GM21576 (cell line): ENCODE results near the gene UBE3B.

ENCODE experiments used
- ATAC-seq: cut with Tn5 transposase; IDR thresholded peaks from one replicate; pipeline ENCODE4 v1.9.1; 2021; ENCODE audit warnings: mild to moderate bottlenecking, moderate library complexity; ENCODE audit not compliant: unreplicated experiment

The UBE3B gene

DNA sequence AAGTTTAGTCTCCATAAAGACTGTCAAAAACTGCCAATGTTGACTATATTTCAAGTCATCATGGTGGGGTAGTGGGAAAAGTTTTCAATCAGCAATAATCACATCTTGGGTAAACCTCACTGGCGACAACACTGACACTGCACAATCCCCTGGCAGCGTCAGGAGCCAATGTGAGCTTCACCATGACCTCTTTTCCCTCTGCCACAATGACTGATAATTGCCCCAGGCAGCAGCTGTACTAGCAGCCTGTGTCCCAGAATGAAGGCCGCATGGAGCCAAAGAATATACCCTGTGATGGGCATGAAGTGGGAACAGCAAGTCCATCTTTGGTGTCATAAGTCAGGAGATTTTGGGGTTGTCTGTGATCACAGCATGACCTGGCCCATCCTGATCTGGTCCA is 90.5 kb downstream of the UBE3B start:
- no peak for ATAC-seq

GRCh38 chr12:109568486-109568885 is 91.1 kb downstream of the UBE3B start:
- no peak for ATAC-seq

- no peak for ATAC-seq
Observed at GRCh38 chr12:109571773-109572505, 94.5 kb downstream of the UBE3B start.

DNA sequence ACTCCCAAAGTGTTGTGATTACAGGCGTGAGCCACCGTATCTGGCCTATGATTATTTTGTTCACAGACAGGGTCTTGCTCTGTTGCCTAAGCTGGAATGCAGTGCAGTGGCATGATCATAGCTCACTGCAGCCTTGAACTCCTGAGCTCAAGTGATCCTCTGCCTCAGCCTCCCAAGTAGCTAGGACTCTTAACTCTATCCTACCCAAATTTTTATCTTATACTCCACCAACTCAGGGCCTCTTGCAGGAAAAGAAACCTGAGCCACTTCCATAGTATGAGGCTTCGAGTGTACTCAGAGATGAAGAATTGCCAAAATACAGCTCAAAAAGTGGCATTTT is 95.0 kb downstream of the UBE3B start:
- ATAC-seq = no peak

GRCh38 chr12:109573029-109573913 is 95.8 kb downstream of the UBE3B start, which contains the start of the genes MMAB and MVK:
Gene MMAB (minus strand): TSS chr12:109573504. CDS start chr12:109573480, 24 bp downstream.
Gene MVK (plus strand): TSS chr12:109573794. CDS start chr12:109574823, 1,029 bp downstream.
- peak; percentile 94 for ATAC-seq

DNA sequence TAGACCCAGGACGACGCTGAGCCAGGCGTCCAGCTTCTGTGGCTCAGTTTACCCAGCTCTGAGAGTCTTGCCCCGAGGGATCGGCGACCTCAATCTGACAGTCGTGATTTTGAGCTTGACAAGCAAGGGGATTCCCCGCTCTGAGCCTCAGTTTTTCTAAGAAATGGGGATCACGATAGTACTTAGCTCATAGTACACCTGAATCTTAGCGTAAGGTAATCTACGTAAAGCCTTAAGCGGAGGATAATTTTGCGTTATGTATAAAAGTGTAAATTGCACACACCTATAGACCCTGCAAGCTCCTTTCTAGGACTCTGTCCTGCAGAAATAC is 96.4 kb downstream of the UBE3B start:
- ATAC-seq = peak; percentile 16

- no peak for ATAC-seq
Observed at GRCh38 chr12:109575683-109576082, 98.2 kb downstream of the UBE3B start.

GRCh38 chr12:109577311-109577710 is 99.9 kb downstream of the UBE3B start:
- no peak for ATAC-seq

DNA sequence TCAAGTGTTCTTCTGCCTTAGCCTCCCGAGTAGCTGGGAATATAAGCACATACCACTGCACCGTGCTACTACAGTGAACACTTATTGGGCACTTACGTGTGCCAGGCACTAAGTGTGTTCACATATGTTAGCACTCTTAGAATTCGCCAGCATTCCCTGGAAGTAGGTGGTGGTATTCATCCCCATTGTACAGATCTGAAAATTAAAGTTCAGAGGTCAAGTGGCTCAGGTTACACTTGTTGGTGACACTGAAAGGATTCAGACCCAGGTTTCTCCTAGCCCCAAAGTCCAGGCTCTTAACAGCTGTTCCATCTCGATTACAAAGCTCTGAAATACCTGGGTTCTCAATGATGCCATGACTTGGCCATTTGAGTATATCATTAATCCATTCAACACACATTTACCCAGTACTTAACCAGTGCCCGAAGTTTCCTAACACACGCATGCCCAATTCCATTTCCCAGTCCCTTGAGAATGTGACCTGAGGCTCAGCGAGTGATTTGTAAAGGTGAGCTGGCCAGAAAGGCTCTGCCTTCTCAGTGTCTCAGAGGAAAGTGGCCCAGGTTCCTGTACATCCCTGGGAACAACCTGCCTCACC is 101.0 kb downstream of the UBE3B start:
- no peak for ATAC-seq

- no peak for ATAC-seq
Observed at GRCh38 chr12:109579639-109580038, 102.2 kb downstream of the UBE3B start.

DNA sequence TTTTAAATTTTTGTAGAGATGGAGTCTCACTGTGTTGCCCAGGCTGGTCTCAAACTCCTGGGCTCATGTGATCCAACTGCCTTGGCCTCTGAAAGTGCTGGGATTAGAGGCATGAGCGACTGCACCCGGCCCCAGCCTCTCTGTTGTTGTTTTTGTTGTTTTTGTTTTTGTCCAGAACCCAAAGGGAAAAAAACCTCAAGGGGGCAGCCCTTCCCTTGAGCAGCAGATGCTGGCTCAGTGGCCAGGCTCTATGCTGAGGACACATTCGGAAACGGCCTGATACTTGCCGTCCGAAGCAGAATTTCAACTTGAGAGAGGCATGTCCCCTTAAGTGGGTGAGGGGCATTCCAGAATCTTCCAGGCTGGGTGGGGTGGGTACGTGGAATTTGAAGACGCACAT is 102.8 kb downstream of the UBE3B start:
- ATAC-seq = no peak

DNA sequence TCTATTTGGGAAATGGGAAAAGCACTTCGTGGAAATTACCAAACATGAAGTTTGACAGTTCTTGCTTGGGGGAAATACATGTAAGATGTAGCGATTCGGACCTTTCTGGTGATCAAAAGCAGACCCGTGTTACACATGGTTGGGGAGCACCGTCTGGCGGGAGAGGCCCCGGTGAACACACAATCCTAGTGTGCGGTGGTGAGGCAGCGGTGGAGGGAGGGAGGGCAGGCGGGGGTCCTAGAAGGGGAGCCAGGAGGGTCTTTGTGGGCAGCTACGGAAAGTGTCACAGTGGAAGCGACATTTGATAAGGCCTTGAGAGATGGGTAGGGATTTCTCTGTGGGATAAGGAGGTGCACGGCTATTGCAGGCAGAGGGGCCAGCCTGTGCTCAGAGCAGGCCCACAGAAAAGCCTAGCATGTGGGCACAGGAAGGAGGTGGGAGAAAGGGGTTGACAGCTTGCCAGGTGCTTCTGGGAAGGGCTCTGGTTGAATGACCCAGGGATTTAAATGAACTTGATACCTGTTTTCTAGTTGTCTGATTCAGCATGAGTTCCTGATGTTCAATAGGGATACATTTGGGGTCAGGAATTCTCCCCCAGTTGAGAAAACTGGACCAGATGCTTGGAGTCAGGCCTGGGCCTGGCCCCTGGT is 103.4 kb downstream of the UBE3B start:
- ATAC-seq = no peak

DNA sequence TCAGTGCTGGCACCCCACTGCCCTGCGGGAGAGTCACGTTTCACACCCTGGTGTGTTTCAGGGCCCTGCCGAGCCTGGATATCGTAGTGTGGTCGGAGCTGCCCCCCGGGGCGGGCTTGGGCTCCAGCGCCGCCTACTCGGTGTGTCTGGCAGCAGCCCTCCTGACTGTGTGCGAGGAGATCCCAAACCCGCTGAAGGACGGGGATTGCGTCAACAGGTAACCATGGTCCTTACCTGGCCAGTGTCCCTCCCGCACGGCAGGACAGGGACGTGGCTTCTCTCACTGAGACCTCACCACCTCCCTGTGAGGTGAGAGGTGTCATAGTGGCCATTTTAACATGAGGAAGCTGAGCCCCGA is 103.9 kb downstream of the UBE3B start:
- ATAC-seq = no peak

GRCh38 chr12:109581856-109582255 is 104.4 kb downstream of the UBE3B start:
- ATAC-seq = no peak

DNA sequence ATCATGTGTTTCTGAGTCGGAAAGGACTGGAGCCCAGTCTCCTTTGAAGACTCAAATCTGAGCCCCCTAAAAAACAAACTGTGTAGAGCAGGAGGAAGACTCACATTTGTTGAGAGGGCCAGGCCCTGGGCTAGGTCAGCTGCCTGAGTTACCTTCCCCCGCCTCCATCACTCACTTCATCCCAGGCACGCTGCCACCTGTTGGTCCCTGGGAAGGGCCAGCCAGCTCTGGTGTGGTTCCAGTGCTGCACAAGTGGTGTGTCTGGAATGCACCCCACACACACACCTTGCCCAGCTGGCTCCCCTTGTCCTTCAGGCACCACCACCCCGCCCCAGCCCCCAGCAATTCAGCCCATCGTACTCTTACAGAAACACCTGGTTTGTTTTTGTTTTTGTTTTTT is 105.2 kb downstream of the UBE3B start:
- ATAC-seq = no peak

DNA sequence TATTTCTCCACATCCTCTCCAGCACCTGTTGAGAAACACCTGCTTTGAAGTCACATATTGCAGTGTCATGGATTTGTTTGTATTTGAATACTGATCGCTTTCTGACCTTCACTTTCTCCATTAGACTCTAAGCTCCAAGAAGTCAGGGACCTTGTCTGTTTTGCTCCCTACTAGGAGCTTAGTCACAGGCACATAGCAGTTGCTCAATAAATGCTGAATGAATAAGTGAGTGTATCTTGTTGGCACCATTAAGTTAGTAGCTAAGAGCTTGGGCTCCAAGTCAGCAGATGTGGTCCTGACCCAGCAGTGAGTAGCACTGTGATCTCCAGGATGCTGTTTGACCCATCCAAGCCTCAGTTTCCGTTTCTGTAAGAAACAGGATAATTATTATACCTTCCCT is 106.3 kb downstream of the UBE3B start:
- no peak for ATAC-seq
